H9 (cell line): ENCODE measurements around the gene RNF145. TPM values are rescaled to one million over a fixed set of nuclear protein-coding genes. Genes with fewer than 3 reads are reported as not detected.

Experiments
- DNase-seq: peaks from one replicate; pipeline ENCODE4 v3.0.0-alpha.2; 2017
- H2AFZ ChIP-seq: one replicate; pipeline ENCODE4 v1.6.1; 2013; ENCODE audit warnings: mild to moderate bottlenecking, low read length, control low read depth, moderate library complexity
- H2AK5ac ChIP-seq: 2 replicates; pipeline ENCODE4 v1.6.1; 2013; ENCODE audit warnings: low read length, control low read depth, mixed read lengths; ENCODE audit not compliant: insufficient read length
- H2BK120ac ChIP-seq: one replicate; pipeline ENCODE4 v1.6.1; 2013; ENCODE audit warnings: low read depth, mild to moderate bottlenecking, low read length, control low read depth, inconsistent platforms; ENCODE audit not compliant: poor library complexity, severe bottlenecking
- H2BK12ac ChIP-seq: 2 replicates; pipeline ENCODE4 v1.6.1; 2013; ENCODE audit warnings: low read length, control low read depth, mixed read lengths, low read depth; ENCODE audit not compliant: insufficient read length
- H2BK15ac ChIP-seq: 2 replicates; pipeline ENCODE4 v1.6.1; 2013; ENCODE audit warnings: low read depth, low read length, control low read depth
- H2BK20ac ChIP-seq: one replicate; pipeline ENCODE4 v1.6.1; 2013; ENCODE audit warnings: low read depth, mild to moderate bottlenecking, low read length, control low read depth, inconsistent platforms; ENCODE audit not compliant: poor library complexity, severe bottlenecking
- H2BK5ac ChIP-seq: 2 replicates; pipeline ENCODE4 v1.6.1; 2013; ENCODE audit warnings: low read length, control low read depth, mixed read lengths; ENCODE audit not compliant: insufficient read length
- H3K14ac ChIP-seq: 2 replicates; pipeline ENCODE4 v1.6.1; 2013; ENCODE audit warnings: low read length, control low read depth; ENCODE audit not compliant: insufficient read depth
- H3K18ac ChIP-seq: 2 replicates; pipeline ENCODE4 v1.6.1; 2013; ENCODE audit warnings: low read depth, mild to moderate bottlenecking, mixed read lengths, low read length, control low read depth; ENCODE audit not compliant: insufficient read length
- H3K23ac ChIP-seq: 2 replicates; pipeline ENCODE4 v1.6.1; 2013; ENCODE audit warnings: low read length, control low read depth, mixed read lengths, low read depth; ENCODE audit not compliant: insufficient read length
- H3K23me2 ChIP-seq: 2 replicates; pipeline ENCODE4 v1.6.1; 2013; ENCODE audit warnings: low read depth, mild to moderate bottlenecking, mixed read lengths, low read length, control low read depth; ENCODE audit not compliant: insufficient read length, poor library complexity, severe bottlenecking
- H3K27ac ChIP-seq: 2 replicates; pipeline ENCODE4 v1.5.1; 2013; ENCODE audit warnings: low read length, control low read depth, mixed read lengths, low read depth; ENCODE audit not compliant: insufficient read length
- H3K27me3 ChIP-seq: 2 replicates; pipeline ENCODE4 v1.6.1; 2013; ENCODE audit warnings: low read length, control low read depth, inconsistent platforms; ENCODE audit not compliant: insufficient read depth
- H3K4ac ChIP-seq: 2 replicates; pipeline ENCODE4 v1.6.1; 2013; ENCODE audit warnings: low read depth, mild to moderate bottlenecking, control low read depth, inconsistent platforms, low read length, moderate library complexity
- H3K4me1 ChIP-seq: 2 replicates; pipeline ENCODE4 v1.6.1; 2013; ENCODE audit warnings: low read length, control low read depth, inconsistent platforms; ENCODE audit not compliant: insufficient read depth
- H3K4me2 ChIP-seq: 2 replicates; pipeline ENCODE4 v1.6.1; 2013; ENCODE audit warnings: low read length, control low read depth, mixed read lengths; ENCODE audit not compliant: insufficient read length, insufficient read depth
- H3K56ac ChIP-seq: 2 replicates; pipeline ENCODE4 v1.6.1; 2013; ENCODE audit warnings: low read depth, mild to moderate bottlenecking, mixed read lengths, low read length, control low read depth; ENCODE audit not compliant: insufficient read length
- H3K79me1 ChIP-seq: 2 replicates; pipeline ENCODE4 v1.6.1; 2013; ENCODE audit warnings: low read depth, mild to moderate bottlenecking, moderate library complexity, low read length, control low read depth, inconsistent platforms; ENCODE audit not compliant: insufficient read depth, poor library complexity, severe bottlenecking
- H3K79me2 ChIP-seq: 2 replicates; pipeline ENCODE4 v1.6.1; 2013; ENCODE audit warnings: low read length, control low read depth, inconsistent platforms; ENCODE audit not compliant: insufficient read depth
- H3K9ac ChIP-seq: 2 replicates; pipeline ENCODE4 v1.6.1; 2013; ENCODE audit warnings: low read length, control low read depth, mixed read lengths; ENCODE audit not compliant: insufficient read length; ENCODE audit errors: extremely low read depth
- H3K9me3 ChIP-seq: one replicate; pipeline ENCODE4 v1.6.1; 2013; ENCODE audit warnings: low read depth, low read length, inconsistent platforms; ENCODE audit not compliant: control insufficient read depth
- H3T11ph ChIP-seq: one replicate; pipeline ENCODE4 v1.6.1; 2013; ENCODE audit warnings: mild to moderate bottlenecking, low read length, control low read depth, inconsistent platforms
- H4K20me1 ChIP-seq: one replicate; pipeline ENCODE4 v1.6.1; 2013; ENCODE audit not compliant: control insufficient read depth, insufficient read length, insufficient read depth
- H4K5ac ChIP-seq: 2 replicates; pipeline ENCODE4 v1.6.1; 2013; ENCODE audit warnings: low read depth, mild to moderate bottlenecking, mixed read lengths, low read length, control low read depth; ENCODE audit not compliant: insufficient read length
- H4K8ac ChIP-seq: replicated peaks from 2 replicates; pipeline ENCODE4 v1.6.1; 2013; ENCODE audit warnings: low read length, control low read depth, mixed read lengths, low read depth; ENCODE audit not compliant: insufficient read length
- H4K91ac ChIP-seq: 2 replicates; pipeline ENCODE4 v1.6.1; 2013; ENCODE audit warnings: low read depth, mild to moderate bottlenecking, moderate library complexity, mixed read lengths, low read length, control low read depth; ENCODE audit not compliant: insufficient read length
- H3K27ac Mint-ChIP-seq, 3 experiments: 2 replicates in 2 of 3; 3 replicates in 1 of 3; pipeline ENCODE4 v1.8.0; 2020 to 2021; ENCODE audit warnings: mixed read lengths in 3 of 3, mild to moderate bottlenecking in 1 of 3, moderate library complexity in 1 of 3
- H3K27me3 Mint-ChIP-seq: 2 replicates; pipeline ENCODE4 v1.8.0; 2021; ENCODE audit warnings: low read depth, mild to moderate bottlenecking, moderate library complexity, mixed read lengths
- H3K36me3 Mint-ChIP-seq, 3 experiments: 2 replicates in 2 of 3; 3 replicates in 1 of 3; pipeline ENCODE4 v1.8.0; 2020 to 2021; ENCODE audit warnings: low read depth in 3 of 3, mixed read lengths in 3 of 3; ENCODE audit not compliant: insufficient read depth in 1 of 3
- H3K4me1 Mint-ChIP-seq, 2 experiments: 2 replicates each; pipeline ENCODE4 v1.8.0; 2020; ENCODE audit warnings: mixed read lengths in 2 of 2
- H3K4me3 Mint-ChIP-seq, 2 experiments: 2 replicates in 1 of 2; 3 replicates in 1 of 2; pipeline ENCODE4 v1.8.0; 2020 to 2021; ENCODE audit warnings: mild to moderate bottlenecking in 2 of 2, mixed read lengths in 2 of 2, moderate library complexity in 1 of 2
- H3K9me3 Mint-ChIP-seq, 2 experiments: 2 replicates in 1 of 2; 3 replicates in 1 of 2; pipeline ENCODE4 v1.8.0; 2020; ENCODE audit warnings: mild to moderate bottlenecking in 2 of 2, mixed read lengths in 2 of 2, moderate library complexity in 1 of 2
- CTCF ChIP-seq: fragments of 200-600 bp; sonication (generic); conservative IDR thresholded peaks from 3 replicates; pipeline ENCODE4 v1.8.0; 2021; ENCODE audit warnings: antibody characterized with exemption, mild to moderate bottlenecking
- WGBS: extraction: QIAGEN DNeasy Blood & Tissue Kit; methylation state at CpG from one replicate; pipeline ENCODE4 v1.1.7; 2013; ENCODE audit warnings: missing lambda C conversion rate, low lambda C conversion rate, mixed read lengths; ENCODE audit not compliant: insufficient read length; ENCODE audit errors: extremely low coverage; 5-methylcytosine and 5-hydroxymethylcytosine counted together
- total RNA-seq: library from RNA; stranded (reverse); gene quantifications from 2 replicates; pipeline ENCODE4 v1.2.1, GENCODE V29; 2021

Gene RNF145
- total RNA-seq, 1 experiment from 2014 or later, result 59.1 TPM

GRCh38 chr5:159175547-159175946 is 33.8 kb downstream of the RNF145 start:
- Histone ChIP-seq H2BK12ac (no peak overlapping the region), H3K18ac (no peak overlapping the region), H3K14ac (no peak overlapping the region), H3K9me3 (no peaks in the 10 kb centered on the region), H4K20me1 (no peaks in the 10 kb centered on the region), H2AFZ (no peak overlapping the region), H2BK120ac (no peak overlapping the region), H3K79me2 (no peaks in the 10 kb centered on the region), H3K56ac (no peak overlapping the region), H2AK5ac (no peak overlapping the region), H2BK5ac (no peak overlapping the region), H3K4me1 (no peaks in the 10 kb centered on the region), H4K5ac (no peak overlapping the region), H4K8ac (no peak overlapping the region), H3K4ac (no peak overlapping the region), H3T11ph (no peak overlapping the region), H3K79me1 (no peaks in the 10 kb centered on the region), H4K91ac (no peak overlapping the region), H3K23me2 (no peaks in the 10 kb centered on the region), H3K4me2 (no peak overlapping the region), H2BK15ac (no peak overlapping the region), H2BK20ac (no peak overlapping the region), H3K9ac (no peak overlapping the region), H3K23ac (no peak overlapping the region), H3K27ac (no peak overlapping the region), H3K27me3 (no peaks in the 10 kb centered on the region)
- Mint-ChIP-seq H3K4me3 (no peak overlapping the region), H3K9me3 (no peaks in the 10 kb centered on the region), H3K36me3 (peaks cover 0 to 11% (median 8%) of the 10 kb centered on the region in 3 experiments; a peak in 5 of 7 replicates), H3K27me3 (no peaks in the 10 kb centered on the region), H3K27ac (no peak overlapping the region), H3K4me1 (no peaks in the 10 kb centered on the region)
- no peak for DNase-seq
- TF ChIP-seq CTCF, result no peak
- WGBS, result no CpG with 5 or more reads among the region's 1 CpG
